HG03095 (cell line): ENCODE data around the gene FRMD8.
"Not testable (repeated sequence)": the region's sequence is repeated elsewhere in the genome, so short reads cannot be mapped to it uniquely, and the experiment has no call there.

Experiments
- ATAC-seq: cut with Tn5 transposase; IDR thresholded peaks from one replicate; pipeline ENCODE4 v1.9.1; 2021; ENCODE audit warnings: moderate library complexity; ENCODE audit not compliant: unreplicated experiment

The FRMD8 gene

DNA sequence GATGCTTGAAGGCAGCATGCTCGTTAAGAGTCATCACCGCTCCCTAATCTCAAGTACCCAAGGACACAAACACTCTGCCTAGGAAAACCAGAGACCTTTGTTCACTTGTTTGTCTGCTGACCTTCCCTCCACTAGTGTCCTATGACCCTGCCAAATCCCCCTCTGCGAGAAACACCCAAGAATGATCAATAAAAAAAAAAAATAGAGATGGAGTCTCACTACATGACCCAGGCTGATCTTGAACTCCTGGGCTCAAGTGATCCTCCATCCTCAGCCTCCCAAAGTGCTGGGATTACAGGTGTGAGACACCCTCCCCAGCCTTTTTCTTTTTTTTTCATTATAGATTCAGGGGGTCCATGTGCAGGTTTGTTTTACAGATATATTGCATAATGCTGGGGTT, 65.8 kb downstream of the FRMD8 start:
- ATAC-seq = not testable (repeated sequence)

DNA sequence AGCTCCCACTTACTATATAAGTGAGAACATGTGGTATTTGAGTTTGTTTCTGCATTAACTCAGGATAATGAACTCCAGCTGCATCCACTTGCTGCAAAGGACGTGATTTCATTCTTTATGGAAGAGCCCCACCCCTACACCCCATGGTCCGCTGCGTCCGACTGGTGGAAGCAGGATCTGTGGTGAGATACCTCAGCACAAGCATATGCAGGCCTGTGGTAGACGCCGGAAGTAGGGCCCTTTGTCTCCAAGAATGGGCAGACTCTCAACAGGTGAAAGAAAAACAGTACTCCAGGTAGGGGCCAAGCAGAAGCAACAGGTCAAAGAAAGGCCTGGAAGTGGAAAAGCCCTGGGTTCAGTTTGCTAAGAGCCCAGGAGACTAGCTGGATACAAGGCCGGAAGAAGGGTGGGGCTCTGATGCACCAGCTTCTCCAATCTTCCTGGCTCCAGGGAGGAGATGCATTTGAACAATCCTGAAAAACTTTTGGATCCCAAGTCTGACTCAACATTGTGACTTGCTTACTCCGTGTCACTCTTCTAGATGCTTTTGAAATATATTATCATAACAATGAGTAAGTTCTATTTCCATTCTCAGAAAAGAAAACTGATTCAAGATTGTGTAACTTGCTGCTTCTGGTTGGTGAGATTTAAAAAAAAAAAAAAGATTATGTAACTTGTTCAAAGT, 66.5 kb downstream of the FRMD8 start:
- ATAC-seq = no peak

DNA sequence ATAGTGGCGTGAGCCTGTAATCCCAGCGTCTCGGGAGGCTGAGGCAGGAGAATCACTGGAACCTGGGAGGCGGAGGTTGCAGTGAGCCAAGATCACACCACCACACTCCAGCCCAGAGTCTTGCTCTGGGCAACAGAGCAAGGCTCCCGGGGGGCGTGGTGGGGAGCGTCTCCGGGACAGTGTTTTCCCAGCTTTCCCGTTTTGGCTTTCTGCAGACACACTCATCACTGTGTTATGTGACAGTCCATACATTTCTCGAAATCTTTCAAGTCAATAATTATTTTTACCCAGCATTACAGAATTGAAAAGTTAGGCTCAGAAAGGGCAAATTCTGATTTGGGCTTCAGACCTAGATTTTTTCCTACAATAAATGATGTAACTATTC, 67.9 kb downstream of the FRMD8 start:
- ATAC-seq = no peak

DNA sequence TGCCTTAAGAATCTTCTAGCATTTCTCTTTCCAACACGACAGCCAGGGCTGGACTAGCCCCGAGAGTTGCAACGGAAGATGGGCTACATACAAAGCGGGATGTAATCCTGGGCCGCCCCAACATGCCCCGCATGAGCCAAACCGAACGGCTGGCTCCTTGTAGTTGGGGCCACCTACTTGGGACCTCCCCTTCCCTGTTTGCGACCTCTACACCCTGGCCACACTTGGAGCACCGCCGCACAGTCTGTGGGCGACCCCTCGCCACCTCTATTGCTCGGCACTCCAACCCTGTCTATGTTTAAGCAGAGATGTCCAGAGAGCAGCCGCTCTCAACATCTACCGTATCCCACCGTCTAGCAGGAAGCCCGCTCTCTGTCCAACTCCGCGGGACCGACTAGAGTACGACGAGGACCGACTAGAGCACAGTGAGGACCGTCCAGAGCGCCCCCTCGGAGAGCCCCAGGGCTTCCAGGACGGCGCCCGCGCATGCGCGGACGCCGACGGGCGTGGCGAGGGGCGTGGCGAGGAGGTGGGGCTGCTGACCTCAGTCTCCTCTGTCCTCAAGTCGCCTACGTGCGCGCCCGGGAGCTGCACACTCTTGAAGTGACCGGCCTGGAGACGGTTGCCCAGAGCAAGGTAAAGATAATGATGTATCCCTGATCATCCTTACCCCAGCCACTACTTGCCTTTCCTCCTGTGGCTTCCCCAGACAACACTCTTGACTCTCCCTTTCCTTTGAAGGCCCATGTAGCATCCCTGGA, 68.4 kb downstream of the FRMD8 start:
- peak; percentile 67 for ATAC-seq

DNA sequence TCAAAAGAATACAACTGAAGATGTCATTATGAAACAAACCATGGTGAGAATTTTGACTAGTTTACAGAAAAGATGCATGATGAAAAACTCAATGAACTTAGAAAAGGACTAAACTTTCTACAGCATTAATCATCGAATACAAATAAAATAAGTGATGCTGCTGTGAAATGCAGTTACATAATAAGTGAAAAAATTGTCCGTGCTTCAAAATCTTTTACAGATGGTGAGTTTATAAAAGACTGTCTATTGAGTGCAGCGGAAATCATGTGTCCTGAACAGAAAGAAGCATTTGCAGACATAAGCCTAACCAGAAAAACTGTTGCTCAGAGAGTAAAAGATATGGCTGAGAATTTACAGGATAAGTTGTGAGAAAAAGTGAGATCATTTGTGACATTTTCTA, 70.0 kb downstream of the FRMD8 start:
- no peak for ATAC-seq

DNA sequence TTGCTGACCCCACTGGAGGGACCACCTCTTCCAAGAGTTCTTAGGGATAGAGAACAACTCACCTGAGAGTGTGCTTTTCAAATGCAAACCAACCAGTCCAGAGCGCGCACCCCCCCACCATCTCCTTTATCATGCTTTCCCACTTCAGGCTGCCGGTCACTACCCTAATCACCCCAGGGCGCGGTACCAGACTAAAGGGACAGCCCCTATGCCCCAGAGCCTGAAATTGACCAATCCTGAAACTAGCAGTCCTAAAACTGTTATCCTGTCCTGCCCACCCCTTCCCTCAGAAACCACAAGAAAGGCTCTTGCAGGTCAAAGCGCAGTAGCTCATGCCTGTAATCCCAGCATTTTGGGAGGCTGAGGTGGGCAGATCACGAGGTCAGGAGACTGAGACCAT, 73.1 kb downstream of the FRMD8 start:
- ATAC-seq = no peak
